M059J (cell line): ENCODE measurements around the gene MYO1A. TPM values are rescaled to one million over a fixed set of nuclear protein-coding genes. Genes with fewer than 3 reads are reported as not detected.
A peak's percentile ranks its signal among the peaks of the same experiment; 100 is the strongest.

Experiments used
- DNase-seq: peaks from one replicate; pipeline ENCODE4 v3.0.0-alpha.2; 2012; ENCODE audit warnings: low read depth
- total RNA-seq: library from RNA; depleted of rRNA; stranded (reverse); fragments of >200 nt; shearing (Covaris generic); gene quantifications from 2 replicates; pipeline ENCODE4 v1.2.3, GENCODE V29; 2014; rRNA removed

MYO1A gene
- total RNA-seq = not detected in 2 replicates

DNA sequence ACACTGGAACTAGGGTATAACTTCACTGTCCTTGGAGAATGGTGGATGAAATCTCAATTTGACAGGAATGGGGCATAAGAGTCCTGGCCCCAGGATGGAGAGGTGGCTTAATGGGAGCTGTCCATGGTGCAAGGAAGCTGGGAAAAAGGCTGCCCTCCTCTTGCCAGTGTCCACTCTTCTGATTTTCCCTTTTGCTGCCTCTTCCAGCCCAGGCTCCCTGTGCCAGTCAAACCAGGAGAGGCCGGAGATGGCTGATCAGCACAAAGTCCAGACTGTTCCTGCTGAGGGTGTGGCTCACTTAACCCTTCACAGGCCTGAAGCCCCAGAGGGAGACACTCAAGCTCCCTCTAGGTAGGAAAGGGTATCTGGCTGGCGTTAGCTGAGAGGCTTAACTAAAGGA, at the start of gene MYO1A:
TSS of gene MYO1A (minus strand) at position 240 of the 400 bp plus-strand sequence. CDS start 1,806 bp downstream, outside the sequence.
- DNase-seq = peak; percentile 31

GRCh38 chr12:57099047-57099714, 49.3 kb upstream of the MYO1A start:
- peak; percentile 30 for DNase-seq

DNA sequence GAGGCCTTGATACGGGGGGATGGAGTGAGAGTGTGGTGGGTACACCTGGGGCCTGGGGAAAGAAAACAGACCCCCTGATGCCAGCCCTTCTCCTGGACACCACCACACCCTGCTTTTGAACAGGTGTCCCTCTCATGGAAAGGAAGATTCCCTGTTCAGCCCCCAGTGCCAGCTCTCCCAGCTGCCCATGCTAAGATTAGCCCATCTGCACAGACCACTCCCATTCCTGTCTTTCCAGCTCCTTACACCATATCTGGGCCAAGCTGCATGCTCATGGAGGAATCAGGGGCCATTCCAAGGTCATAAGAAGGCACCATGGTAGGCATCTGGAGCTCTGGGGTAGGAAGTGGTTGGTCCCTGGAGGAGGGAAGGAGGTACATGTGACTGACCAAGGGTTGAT, 48.6 kb upstream of the MYO1A start:
- DNase-seq = no peak

- no peak for DNase-seq
These were observed 47.6 kb upstream of the MYO1A start for GRCh38 chr12:57097554-57097835.

- no peak for DNase-seq
These were observed 47.0 kb upstream of the MYO1A start for GRCh38 chr12:57096748-57097553.

- peak; percentile 18 for DNase-seq
These were observed 46.2 kb upstream of the MYO1A start for GRCh38 chr12:57096099-57096572.

DNA sequence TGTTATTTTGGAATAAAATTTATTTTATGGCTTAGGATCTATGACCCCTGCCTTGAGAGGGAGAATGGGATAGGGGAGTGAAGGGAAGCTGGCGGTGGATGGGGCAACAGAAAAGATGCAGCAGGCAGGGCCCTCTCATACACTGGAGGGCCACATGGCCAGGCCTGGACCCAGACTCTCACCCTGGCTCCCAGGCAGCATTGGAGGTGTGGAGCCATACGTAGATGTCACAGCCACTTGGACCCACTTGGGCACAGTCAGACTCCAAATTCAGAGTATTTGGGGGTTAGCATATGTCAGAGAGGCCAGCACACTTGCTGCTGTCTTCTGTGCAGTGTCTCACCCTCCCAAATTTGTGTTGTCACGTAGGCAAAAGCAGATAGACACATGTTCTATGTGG, 45.5 kb upstream of the MYO1A start:
- DNase-seq = no peak

GRCh38 chr12:57094208-57095160, 44.6 kb upstream of the MYO1A start:
- no peak for DNase-seq

GRCh38 chr12:57093415-57094207, 43.7 kb upstream of the MYO1A start:
- no peak for DNase-seq

GRCh38 chr12:57092876-57093414, 43.0 kb upstream of the MYO1A start:
- no peak for DNase-seq

DNA sequence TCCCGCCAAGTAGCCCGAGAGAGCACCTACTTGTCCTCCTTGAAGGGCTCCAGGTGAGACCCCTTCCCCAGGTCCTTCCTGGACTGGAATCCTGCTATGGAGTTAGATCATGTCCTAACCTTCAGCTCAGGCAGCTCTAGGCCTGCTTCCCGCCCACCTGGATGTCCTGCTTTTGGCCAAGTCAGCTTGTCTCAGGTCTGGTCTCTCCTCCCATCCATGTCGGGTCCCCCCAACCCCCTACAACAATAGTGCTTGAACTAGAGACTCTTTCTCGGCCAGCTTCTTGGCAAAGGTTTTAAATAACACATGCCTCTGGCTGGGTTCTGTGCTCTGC, 42.6 kb upstream of the MYO1A start:
- DNase-seq = no peak

DNA sequence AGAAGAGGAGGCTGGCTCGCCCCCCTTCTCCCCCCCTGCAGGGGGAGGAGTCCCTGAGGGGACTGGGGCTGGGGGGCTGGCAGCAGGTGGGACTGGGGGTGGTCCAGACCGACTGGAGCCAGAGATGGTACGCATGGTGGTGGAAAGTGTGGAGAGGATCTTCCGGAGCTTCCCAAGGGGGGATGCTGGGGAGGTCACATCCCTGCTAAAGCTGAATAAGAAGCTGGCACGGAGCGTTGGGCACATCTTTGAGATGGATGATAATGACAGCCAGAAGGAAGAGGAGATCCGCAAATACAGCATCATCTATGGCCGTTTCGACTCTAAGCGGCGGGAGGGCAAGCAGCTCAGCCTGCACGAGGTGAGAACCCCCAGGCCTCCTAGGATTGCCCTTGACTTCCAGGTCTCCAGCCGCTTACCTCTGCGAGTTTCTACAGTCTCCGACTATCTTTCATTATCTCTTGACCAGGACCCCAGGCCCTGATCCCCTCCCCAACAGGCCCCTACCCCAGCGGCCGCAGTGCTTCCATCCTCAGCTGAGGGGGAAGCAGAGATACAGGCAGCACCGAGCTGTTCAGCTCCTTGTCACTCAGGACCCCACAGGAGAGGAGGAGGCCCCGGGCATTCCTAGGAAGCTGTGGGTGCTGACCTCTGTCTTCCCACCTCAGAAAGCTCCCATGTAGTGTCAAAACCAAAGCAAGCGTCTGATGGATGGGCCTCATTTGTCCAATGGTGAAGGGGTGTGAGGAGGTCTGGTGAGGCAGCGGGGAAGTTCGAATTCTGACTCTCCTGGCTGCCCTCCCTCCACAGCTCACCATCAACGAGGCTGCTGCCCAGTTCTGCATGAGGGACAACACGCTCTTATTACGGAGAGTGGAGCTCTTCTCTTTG, 42.0 kb upstream of the MYO1A start:
- no peak for DNase-seq

DNA sequence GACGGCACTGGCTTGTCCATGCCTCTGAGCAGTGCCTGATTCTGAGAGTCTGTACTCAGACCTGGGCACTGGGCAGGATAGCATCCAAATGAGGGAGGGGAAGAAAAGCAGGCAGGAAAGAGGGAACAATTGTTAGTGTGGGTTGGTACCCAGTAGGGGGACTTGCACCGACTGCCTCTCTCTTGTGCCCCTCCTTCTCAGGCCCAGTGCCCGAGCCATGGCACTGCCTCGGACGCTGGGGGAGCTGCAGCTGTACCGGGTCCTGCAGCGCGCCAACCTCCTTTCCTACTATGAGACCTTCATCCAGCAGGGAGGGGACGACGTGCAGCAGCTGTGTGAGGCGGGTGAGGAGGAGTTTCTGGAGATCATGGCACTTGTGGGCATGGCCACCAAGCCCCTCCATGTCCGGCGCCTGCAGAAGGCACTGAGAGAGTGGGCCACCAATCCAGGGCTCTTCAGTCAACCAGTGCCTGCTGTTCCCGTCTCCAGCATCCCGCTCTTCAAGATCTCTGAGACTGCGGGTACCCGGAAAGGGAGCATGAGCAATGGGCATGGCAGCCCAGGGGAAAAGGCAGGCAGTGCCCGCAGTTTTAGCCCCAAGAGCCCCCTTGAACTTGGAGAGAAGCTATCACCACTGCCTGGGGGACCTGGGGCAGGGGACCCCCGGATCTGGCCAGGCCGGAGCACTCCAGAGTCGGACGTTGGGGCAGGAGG, 41.2 kb upstream of the MYO1A start:
- no peak for DNase-seq

GRCh38 chr12:57090490-57090889, 40.6 kb upstream of the MYO1A start:
- DNase-seq = no peak

GRCh38 chr12:57089271-57090245, 39.6 kb upstream of the MYO1A start:
- peak; percentile 42 for DNase-seq

DNA sequence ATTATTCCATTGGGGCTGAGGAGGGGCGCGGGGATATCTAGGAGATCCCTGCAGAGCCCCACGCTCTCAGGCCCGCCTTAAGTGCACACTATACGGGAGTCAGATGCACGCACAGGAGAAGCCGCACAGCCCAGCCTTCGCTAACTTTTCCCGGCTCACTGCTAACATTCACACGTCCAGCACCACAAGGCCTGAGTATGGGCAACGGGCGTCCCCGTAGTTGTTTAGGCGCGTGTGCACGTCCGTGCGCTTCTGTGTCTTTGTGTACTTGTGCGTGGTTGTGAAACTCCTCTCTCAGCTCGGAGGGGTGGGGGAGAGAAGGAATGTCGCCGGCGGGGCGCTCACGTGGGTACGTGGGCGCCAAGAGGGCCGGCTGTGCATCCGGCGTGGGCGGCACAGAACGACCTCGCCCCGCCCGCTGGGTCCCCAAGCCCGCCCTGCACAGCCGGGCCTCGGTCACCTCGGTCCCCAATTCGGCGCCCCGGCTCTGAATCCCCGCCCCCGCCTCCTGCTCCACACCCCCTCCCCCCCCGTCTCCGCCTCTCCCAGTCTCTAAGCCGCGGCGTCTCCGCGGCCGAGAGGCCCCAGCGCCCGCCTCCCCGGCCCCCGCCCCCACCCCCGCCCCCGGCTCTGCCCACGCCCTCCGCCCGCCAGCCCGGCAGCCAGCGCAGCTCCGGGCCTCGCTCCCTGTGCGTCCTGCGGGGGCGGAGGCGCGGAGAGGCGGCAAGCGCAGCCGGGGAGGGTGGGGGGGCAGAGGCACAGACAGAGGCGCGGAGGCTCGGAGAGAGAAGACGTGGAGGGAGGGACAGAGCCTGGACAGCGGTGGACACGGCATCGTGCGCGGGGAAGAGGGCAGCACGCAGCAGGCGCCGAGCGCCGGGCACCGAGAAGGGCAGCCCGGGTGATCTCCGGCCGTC, 38.7 kb upstream of the MYO1A start, which contains the start of gene NAB2:
TSS of gene NAB2 (plus strand) at position 761 of the 917 bp plus-strand sequence. CDS start 158 bp downstream, outside the sequence.
- peak; percentile 90 for DNase-seq
